HG02571 (cell line): ENCODE data around the gene LRRC15.

Experiments used
- ATAC-seq: cut with Tn5 transposase; IDR thresholded peaks from one replicate; pipeline ENCODE4 v1.9.1; 2021; ENCODE audit warnings: mild to moderate bottlenecking, moderate library complexity; ENCODE audit not compliant: unreplicated experiment

LRRC15 gene

GRCh38 chr3:194364652-194365434 is 4.7 kb downstream of the LRRC15 start:
- ATAC-seq, result no peak

GRCh38 chr3:194364314-194364651 is 5.3 kb downstream of the LRRC15 start:
- ATAC-seq, result no peak

- ATAC-seq, result no peak
These were observed 9.0 kb downstream of the LRRC15 start for GRCh38 chr3:194360568-194360967.

- no peak for ATAC-seq
These were observed 11.9 kb downstream of the LRRC15 start for GRCh38 chr3:194357681-194358080.

GRCh38 chr3:194355379-194355778 is 14.2 kb downstream of the LRRC15 start:
- no peak for ATAC-seq

GRCh38 chr3:194354315-194354714 is 15.2 kb downstream of the LRRC15 start:
- no peak for ATAC-seq

- no peak for ATAC-seq
These were observed 16.8 kb downstream of the LRRC15 start for GRCh38 chr3:194352667-194353246.

- no peak for ATAC-seq
These were observed 17.5 kb downstream of the LRRC15 start for GRCh38 chr3:194351952-194352536.

GRCh38 chr3:194351080-194351672 is 18.4 kb downstream of the LRRC15 start, which contains the start of gene CPN2:
Gene CPN2 (minus strand): TSS chr3:194351328. CDS start chr3:194342702, 8,626 bp downstream.
- no peak for ATAC-seq

GRCh38 chr3:194350726-194351071 is 18.8 kb downstream of the LRRC15 start:
- no peak for ATAC-seq

- no peak for ATAC-seq
These were observed 21.2 kb downstream of the LRRC15 start for GRCh38 chr3:194348354-194348753.

- no peak for ATAC-seq
These were observed 22.9 kb downstream of the LRRC15 start for GRCh38 chr3:194346621-194347020.

GRCh38 chr3:194346035-194346434 is 23.5 kb downstream of the LRRC15 start:
- ATAC-seq, result no peak

GRCh38 chr3:194344012-194344411 is 25.5 kb downstream of the LRRC15 start:
- no peak for ATAC-seq

GRCh38 chr3:194343561-194343893 is 26.0 kb downstream of the LRRC15 start:
- ATAC-seq, result no peak

- ATAC-seq, result no peak
These were observed 26.5 kb downstream of the LRRC15 start for GRCh38 chr3:194342861-194343560.

GRCh38 chr3:194340757-194341400 is 28.7 kb downstream of the LRRC15 start:
- no peak for ATAC-seq

- no peak for ATAC-seq
These were observed 29.7 kb downstream of the LRRC15 start for GRCh38 chr3:194339840-194340239.

GRCh38 chr3:194339356-194339755 is 30.2 kb downstream of the LRRC15 start:
- no peak for ATAC-seq

- ATAC-seq, result no peak
These were observed 31.4 kb downstream of the LRRC15 start for GRCh38 chr3:194337965-194338753.
